GM18861 (cell line): Measurements from ENCODE around the gene BCAS1.
A peak's percentile ranks its signal among the peaks of the same experiment; 100 is the strongest.

Source experiments
- ATAC-seq: cut with Tn5 transposase; IDR thresholded peaks from one replicate; pipeline ENCODE4 v1.9.1; 2021; ENCODE audit not compliant: unreplicated experiment

The BCAS1 gene

GRCh38 chr20:54082100-54082499 lies 11.7 kb upstream of the BCAS1 start:
- ATAC-seq, result no peak

GRCh38 chr20:54079652-54080051 lies 9.3 kb upstream of the BCAS1 start:
- no peak for ATAC-seq

GRCh38 chr20:54078296-54078984 lies 8.0 kb upstream of the BCAS1 start:
- ATAC-seq, result peak; percentile 72

- ATAC-seq, result no peak
Measured at GRCh38 chr20:54076259-54076658, 5.9 kb upstream of the BCAS1 start.

- no peak for ATAC-seq
Measured at GRCh38 chr20:54075322-54075721, 4.9 kb upstream of the BCAS1 start.

- no peak for ATAC-seq
Measured at GRCh38 chr20:54074511-54074910, 4.1 kb upstream of the BCAS1 start.

- ATAC-seq, result no peak
Measured at GRCh38 chr20:54073288-54073687, 2.9 kb upstream of the BCAS1 start.

GRCh38 chr20:54069501-54069971 lies 858 bp downstream of the BCAS1 start:
- ATAC-seq, result no peak

- no peak for ATAC-seq
Measured at GRCh38 chr20:54068966-54069365, 1.4 kb downstream of the BCAS1 start.

- ATAC-seq, result no peak
Measured at GRCh38 chr20:54068495-54068894, 1.9 kb downstream of the BCAS1 start.

GRCh38 chr20:54067606-54068174 lies 2.7 kb downstream of the BCAS1 start:
- peak; percentile 42 for ATAC-seq

GRCh38 chr20:54065601-54066038 lies 4.8 kb downstream of the BCAS1 start:
- ATAC-seq, result no peak

- ATAC-seq, result no peak
Measured at GRCh38 chr20:54064939-54065338, 5.5 kb downstream of the BCAS1 start.

GRCh38 chr20:54063992-54064676 lies 6.3 kb downstream of the BCAS1 start:
- peak; percentile 37 for ATAC-seq

GRCh38 chr20:54063580-54063979 lies 6.8 kb downstream of the BCAS1 start:
- ATAC-seq, result no peak

- ATAC-seq, result peak; percentile 25
Measured at GRCh38 chr20:54062812-54063280, 7.5 kb downstream of the BCAS1 start.

GRCh38 chr20:54061101-54061881 lies 9.1 kb downstream of the BCAS1 start:
- ATAC-seq, result no peak

- no peak for ATAC-seq
Measured at GRCh38 chr20:54059691-54060364, 10.6 kb downstream of the BCAS1 start.

GRCh38 chr20:54058420-54059139 lies 11.8 kb downstream of the BCAS1 start:
- ATAC-seq, result peak; percentile 46
